ENCODE measurements around the gene AGPS. TPM values are rescaled to one million over a fixed set of nuclear protein-coding genes. Genes with fewer than 3 reads are reported as not detected.

AGPS gene
- total and polyA plus RNA-seq, 9 of the 15 experiments (the other 6 are each of a cell fraction or from before 2014, with no cell fraction given), result 15.5 to 211 (median 63.1) TPM

GRCh38 chr2:177516824-177517544, 124.4 kb downstream of the AGPS start:
- Histone ChIP-seq H3K4me1 (replicated peaks in 1 of 2; ENCODE audit: control insufficient read depth in 2 of 2, insufficient read depth in 2 of 2, low read length in 2 of 2) (no peaks in the 10 kb centered on the region), H3K4me2 (ENCODE audit: insufficient read depth, low read length) (no peak overlapping the region), H2AFZ (ENCODE audit: low read depth, low read length) (no peak overlapping the region), H3K9me3 (replicated peaks; ENCODE audit: control insufficient read depth, insufficient read depth, low read depth, low read length) (no peaks in the 10 kb centered on the region), H3K27me3 (ENCODE audit: control insufficient read depth in 2 of 2, insufficient read depth in 2 of 2, low read length in 2 of 2) (no peaks in the 10 kb centered on the region), H3K4me3 (no peak overlapping the region), H3K36me3 (ENCODE audit: control insufficient read depth, insufficient read depth, low read length) (peaks cover 54% of the 10 kb centered on the region), H3K9ac (ENCODE audit: insufficient read depth in 1 of 2, low read depth in 2 of 2, low read length in 2 of 2) (no peak overlapping the region), H3K9me1 (ENCODE audit: control insufficient read depth, insufficient read depth, low read length) (no peaks in the 10 kb centered on the region), H4K20me1 (replicated peaks; ENCODE audit: control insufficient read depth, insufficient read depth, low read length) (no peaks in the 10 kb centered on the region), H3K27ac (ENCODE audit: extremely low read depth, low read depth, low read length) (no peak overlapping the region), H3K79me2 (ENCODE audit: control insufficient read depth, insufficient read depth, low read length) (no peaks in the 10 kb centered on the region)
- TF ChIP-seq XRCC5 (IDR thresholded peaks at IDR 0.05; ENCODE audit: low read depth, low read length) (no peak), HEY1 (CRISPR knock-in tag; IDR thresholded peaks at IDR 0.05; ENCODE audit: borderline replicate concordance) (no peak), ZNF436 (CRISPR knock-in tag; IDR thresholded peaks at IDR 0.05) (no peak), ZNF778 (CRISPR knock-in tag; IDR thresholded peaks at IDR 0.05) (no peak), ZNF445 (CRISPR knock-in tag; IDR thresholded peaks at IDR 0.05; ENCODE audit: low read depth) (no peak), RBM25 (IDR thresholded peaks at IDR 0.05; ENCODE audit: low read depth, low read length, severe bottlenecking) (no peak), CHD2 (IDR thresholded peaks at IDR 0.05; ENCODE audit: low read depth, low read length) (no peak), MAX (CRISPR knock-in tag; IDR thresholded peaks at IDR 0.05) (no peak), CBX8 (IDR thresholded peaks at IDR 0.05; ENCODE audit: borderline replicate concordance, extremely low read depth, low read depth, low read length, poor library complexity, severe bottlenecking) (no peak), NR4A1 (CRISPR knock-in tag; IDR thresholded peaks at IDR 0.05) (no peak), NR4A1 (tag; IDR thresholded peaks at IDR 0.05) (no peak), NELFE (IDR thresholded peaks at IDR 0.05; ENCODE audit: insufficient read depth, insufficient read length) (no peak), SIX5 (IDR thresholded peaks at IDR 0.05; ENCODE audit: borderline replicate concordance in 1 of 2, insufficient read depth in 1 of 2, low read depth in 1 of 2, low read length in 2 of 2) (no peak), ETV1 (tag; conservative IDR thresholded peaks at IDR 0.05; ENCODE audit: low read depth) (no peak), HMBOX1 (IDR thresholded peaks at IDR 0.05) (no peak), ZFPM2 (CRISPR knock-in tag; IDR thresholded peaks at IDR 0.05) (no peak)
- in situ Hi-C loops (cut with MboI), result no loop called here
- DNase-seq (ENCODE audit: extremely low read depth in 1 of 4, low spot score in 3 of 4) (no peak), FAIRE-seq (no peak), ATAC-seq (no peak)
- ChIA-PET CTCF (ENCODE audit: low intra/inter-chr PET ratio) (no interaction called here), POLR2A (no interaction called here)
- no TSS peak for BruUV-seq (replicated peaks)
- 84% methylated on average over 4 of the region's 4 CpGs for WGBS (ENCODE audit: insufficient coverage, low coverage, missing lambda C conversion rate)
- intact Hi-C loops (cut with micrococcal nuclease), result no loop called here
